ENCODE results near the gene CELF5. TPM values are rescaled to one million over a fixed set of nuclear protein-coding genes. Genes with fewer than 3 reads are reported as not detected.

The CELF5 gene
- total and polyA plus RNA-seq, 2 donors (not counting 1 experiment from before 2014, with no cell fraction given), result 0.15 TPM; not detected in 1

DNA sequence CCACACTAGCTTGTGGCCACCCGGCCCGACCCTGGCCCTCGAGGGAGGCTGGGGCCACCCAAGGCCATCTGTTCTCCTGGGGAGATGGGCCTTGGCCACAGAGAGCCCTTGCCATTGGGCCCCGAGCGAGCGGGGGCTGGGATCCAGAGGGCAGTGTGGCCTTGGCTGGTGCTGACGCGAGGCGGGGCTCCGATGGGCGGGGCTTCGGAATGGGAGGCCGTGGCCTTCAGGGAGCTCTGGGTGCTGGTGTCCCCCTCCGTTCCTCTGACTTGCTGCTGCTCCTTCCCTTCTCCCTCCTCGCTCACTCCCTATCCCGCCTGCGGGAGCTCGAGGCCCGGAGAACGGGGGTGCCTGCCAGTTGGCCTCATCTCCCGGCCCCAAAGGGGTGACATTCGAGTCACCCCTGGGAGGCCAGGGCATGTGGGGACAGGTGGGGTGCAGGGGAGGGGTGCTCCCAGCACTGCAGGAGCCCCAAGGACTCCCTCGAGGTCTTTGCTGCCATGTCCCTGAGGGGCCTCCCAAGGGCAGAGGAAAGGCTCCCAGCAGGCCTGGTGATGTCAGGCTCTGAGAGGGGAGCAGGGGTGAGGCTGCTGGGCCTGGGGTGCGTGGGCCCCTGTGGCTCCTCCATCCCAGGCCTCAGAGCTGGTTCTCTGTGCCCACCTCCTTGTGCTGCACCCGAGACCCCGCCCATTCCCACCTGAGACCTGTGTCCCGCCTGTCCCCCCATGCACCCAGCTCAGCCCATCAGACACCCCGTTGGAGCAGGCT is 34.6 kb upstream of the CELF5 start:
- Mint-ChIP-seq H3K9me3 (ENCODE audit: insufficient read depth) (no peaks in the 10 kb centered on the region), H3K27me3 (no peaks in the 10 kb centered on the region), H3K27ac (no peak overlapping the region), H3K4me1 (peaks cover 44% of the 10 kb centered on the region), H3K4me3 (no peak overlapping the region)
- intact Hi-C loops (cut with micrococcal nuclease), result loop anchor here (10.0 kb wide), 3 partner anchors 125 to 1945 kb away; partner anchors contain the start of genes ATP5F1D, FEM1A, MIDN and TLE5
- Histone ChIP-seq H3K79me2 (ENCODE audit: control insufficient read depth, insufficient read depth, low read length) (peaks cover 82% of the 10 kb centered on the region), H3K4me2 (replicated peaks; ENCODE audit: low read depth, low read length, poor library complexity, severe bottlenecking) (no peak overlapping the region), H3K27ac (ENCODE audit: low read length in 2 of 2) (no peak overlapping the region), H3K9ac (ENCODE audit: low read length) (no peak overlapping the region), H3K4me3 (ENCODE audit: control extremely low read depth in 1 of 5, extremely low read depth in 1 of 5, insufficient read depth in 1 of 5, low read depth in 2 of 5, low read length in 4 of 5) (no peak overlapping the region), H3K27me3 (replicated peaks in 1 of 4; ENCODE audit: control extremely low read depth in 1 of 4, control insufficient read depth in 3 of 4, insufficient read depth in 4 of 4, low read length in 3 of 4) (no peaks in the 10 kb centered on the region), H4K20me1 (ENCODE audit: control insufficient read depth, insufficient read depth, low read length, poor library complexity, severe bottlenecking) (peaks cover 88% of the 10 kb centered on the region), H3K4me1 (ENCODE audit: control insufficient read depth in 2 of 2, insufficient read depth in 2 of 2, low read length in 2 of 2) (peaks cover 24 to 47% of the 10 kb centered on the region in 2 donors), H3K9me3 (ENCODE audit: control extremely low read depth in 1 of 3, control insufficient read depth in 2 of 3, insufficient read depth in 1 of 3, low read length in 2 of 3) (peaks cover 0 to 10% (median 0%) of the 10 kb centered on the region in 3 donors), H3K36me3 (replicated peaks in 1 of 2; ENCODE audit: control extremely low read depth in 1 of 2, control insufficient read depth in 1 of 2, extremely low read depth in 1 of 2, insufficient read depth in 2 of 2, low read length in 1 of 2) (peaks cover 0 to 16% of the 10 kb centered on the region in 2 experiments), H2AFZ (ENCODE audit: insufficient read depth, low read depth, low read length, poor library complexity, severe bottlenecking) (no peak overlapping the region)
- POLR2A ChIA-PET, result interaction anchor here (0.5 kb wide), 1 partner anchor 314 kb away, joined by 4 read pairs; no protein-coding TSS in a partner anchor
- 95% methylated on average over 20 of the region's 28 CpGs for WGBS (ENCODE audit: insufficient coverage)
- DNase-seq (no peak), ATAC-seq (ENCODE audit: low read depth) (no peak)
- no peak for TF ChIP-seq EZH2 (IDR thresholded peaks at IDR 0.05; ENCODE audit: borderline replicate concordance, insufficient read depth, low read depth, low read length, poor library complexity, severe bottlenecking)
- TF ChIP-seq, protein P1, sequence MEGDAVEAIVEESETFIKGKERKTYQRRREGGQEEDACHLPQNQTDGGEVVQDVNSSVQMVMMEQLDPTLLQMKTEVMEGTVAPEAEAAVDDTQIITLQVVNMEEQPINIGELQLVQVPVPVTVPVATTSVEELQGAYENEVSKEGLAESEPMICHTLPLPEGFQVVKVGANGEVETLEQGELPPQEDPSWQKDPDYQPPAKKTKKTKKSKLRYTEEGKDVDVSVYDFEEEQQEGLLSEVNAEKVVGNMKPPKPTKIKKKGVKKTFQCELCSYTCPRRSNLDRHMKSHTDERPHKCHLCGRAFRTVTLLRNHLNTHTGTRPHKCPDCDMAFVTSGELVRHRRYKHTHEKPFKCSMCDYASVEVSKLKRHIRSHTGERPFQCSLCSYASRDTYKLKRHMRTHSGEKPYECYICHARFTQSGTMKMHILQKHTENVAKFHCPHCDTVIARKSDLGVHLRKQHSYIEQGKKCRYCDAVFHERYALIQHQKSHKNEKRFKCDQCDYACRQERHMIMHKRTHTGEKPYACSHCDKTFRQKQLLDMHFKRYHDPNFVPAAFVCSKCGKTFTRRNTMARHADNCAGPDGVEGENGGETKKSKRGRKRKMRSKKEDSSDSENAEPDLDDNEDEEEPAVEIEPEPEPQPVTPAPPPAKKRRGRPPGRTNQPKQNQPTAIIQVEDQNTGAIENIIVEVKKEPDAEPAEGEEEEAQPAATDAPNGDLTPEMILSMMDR (IDR thresholded peaks at IDR 0.05), result no peak
- CTCF ChIA-PET, result no interaction called here

- H3K9me3 ChIP-seq (ENCODE audit: control extremely low read depth in 1 of 3, control insufficient read depth in 2 of 3, insufficient read depth in 1 of 3, low read length in 2 of 3), result peaks cover 0 to 11% (median 0%) of the 10 kb centered on the region in 3 donors
- peaks cover 0 to 16% of the 10 kb centered on the region in 2 experiments for H3K36me3 ChIP-seq (replicated peaks in 1 of 2; ENCODE audit: control extremely low read depth in 1 of 2, control insufficient read depth in 1 of 2, extremely low read depth in 1 of 2, insufficient read depth in 2 of 2, low read length in 1 of 2)
- H3K27me3 Mint-ChIP-seq, result no peaks in the 10 kb centered on the region
- H3K4me1 Mint-ChIP-seq, result peaks cover 39% of the 10 kb centered on the region
- H3K27ac ChIP-seq (ENCODE audit: low read length in 2 of 2), result no peak overlapping the region
- no peaks in the 10 kb centered on the region for H3K9me3 Mint-ChIP-seq (ENCODE audit: insufficient read depth)
- intact Hi-C loops (cut with micrococcal nuclease), result no loop called here
- H3K9ac ChIP-seq (ENCODE audit: low read length), result no peak overlapping the region
- CTCF ChIA-PET, result no interaction called here
- no peak overlapping the region for H3K4me2 ChIP-seq (replicated peaks; ENCODE audit: low read depth, low read length, poor library complexity, severe bottlenecking)
- no peak overlapping the region for H3K4me3 ChIP-seq (ENCODE audit: control extremely low read depth in 1 of 5, extremely low read depth in 1 of 5, insufficient read depth in 1 of 5, low read depth in 2 of 5, low read length in 4 of 5)
- POLR2A ChIA-PET, result interaction anchor here (0.7 kb wide), 1 partner anchor 13 kb away, joined by 3 read pairs; no protein-coding TSS in a partner anchor
- no peak for ATAC-seq (ENCODE audit: low read depth)
- H3K27ac Mint-ChIP-seq, result no peak overlapping the region
- no peak for TF ChIP-seq EZH2 (IDR thresholded peaks at IDR 0.05; ENCODE audit: borderline replicate concordance, insufficient read depth, low read depth, low read length, poor library complexity, severe bottlenecking)
- TF ChIP-seq, protein P1 (IDR thresholded peaks at IDR 0.05), result no peak
- peaks cover 77% of the 10 kb centered on the region for H3K79me2 ChIP-seq (ENCODE audit: control insufficient read depth, insufficient read depth, low read length)
- no peaks in the 10 kb centered on the region for H3K27me3 ChIP-seq (replicated peaks in 1 of 4; ENCODE audit: control extremely low read depth in 1 of 4, control insufficient read depth in 3 of 4, insufficient read depth in 4 of 4, low read length in 3 of 4)
- no peak overlapping the region for H3K4me3 Mint-ChIP-seq
- peaks cover 83% of the 10 kb centered on the region for H4K20me1 ChIP-seq (ENCODE audit: control insufficient read depth, insufficient read depth, low read length, poor library complexity, severe bottlenecking)
- DNase-seq, result no peak
- WGBS (ENCODE audit: insufficient coverage), result 95% methylated on average over 16 of the region's 18 CpGs
- H2AFZ ChIP-seq (ENCODE audit: insufficient read depth, low read depth, low read length, poor library complexity, severe bottlenecking), result no peak overlapping the region
- H3K4me1 ChIP-seq (ENCODE audit: control insufficient read depth in 2 of 2, insufficient read depth in 2 of 2, low read length in 2 of 2), result peaks cover 19 to 42% of the 10 kb centered on the region in 2 donors
Measured at GRCh38 chr19:3190470-3190770, 34.0 kb upstream of the CELF5 start.

Measured in B cell (primary cell).